HG03571 (cell line): ENCODE data around the gene AZU1.
"Not testable (repeated sequence)": the region's sequence is repeated elsewhere in the genome, so short reads cannot be mapped to it uniquely, and the experiment has no call there.

Source experiments
- ATAC-seq: cut with Tn5 transposase; IDR thresholded peaks from one replicate; pipeline ENCODE4 v1.9.1; 2021; ENCODE audit not compliant: unreplicated experiment

AZU1 gene

GRCh38 chr19:852136-853013 lies 24.7 kb downstream of the AZU1 start, which contains the start of gene ELANE:
TSS of gene ELANE (plus strand) at chr19:852303. CDS start at chr19:852329, 26 bp downstream.
- no peak for ATAC-seq

GRCh38 chr19:853014-853585 lies 25.5 kb downstream of the AZU1 start:
- no peak for ATAC-seq

- ATAC-seq: not testable (repeated sequence)
These were observed 26.1 kb downstream of the AZU1 start for GRCh38 chr19:853614-854220.

- no peak for ATAC-seq
These were observed 26.9 kb downstream of the AZU1 start for GRCh38 chr19:854549-854948.

- ATAC-seq: no peak
These were observed 27.5 kb downstream of the AZU1 start for GRCh38 chr19:855142-855541.

- no peak for ATAC-seq
These were observed 28.0 kb downstream of the AZU1 start for GRCh38 chr19:855566-856120.

- ATAC-seq: no peak
These were observed 30.6 kb downstream of the AZU1 start for GRCh38 chr19:858284-858683.

GRCh38 chr19:858868-859843 lies 31.5 kb downstream of the AZU1 start, which contains the start of gene CFD:
TSS of gene CFD (plus strand) at chr19:859664. CDS start at chr19:859690, 26 bp downstream.
- no peak for ATAC-seq

GRCh38 chr19:861141-861755 lies 33.6 kb downstream of the AZU1 start:
- no peak for ATAC-seq

GRCh38 chr19:861756-862580 lies 34.3 kb downstream of the AZU1 start:
- no peak for ATAC-seq

GRCh38 chr19:862581-863314 lies 35.1 kb downstream of the AZU1 start:
- no peak for ATAC-seq

GRCh38 chr19:863315-863620 lies 35.6 kb downstream of the AZU1 start:
- no peak for ATAC-seq

GRCh38 chr19:866769-867300 lies 39.2 kb downstream of the AZU1 start:
- no peak for ATAC-seq

GRCh38 chr19:867301-867793 lies 39.7 kb downstream of the AZU1 start:
- no peak for ATAC-seq

- ATAC-seq: no peak
These were observed 40.3 kb downstream of the AZU1 start for GRCh38 chr19:867855-868457.

- ATAC-seq: no peak
These were observed 41.0 kb downstream of the AZU1 start for GRCh38 chr19:868458-869244.
